GM12873 (cell line): ENCODE results near the gene STARD13.

Experiments used
- TF ChIP-seq, protein P1 (sequence below): IDR thresholded peaks from 2 replicates; pipeline ENCODE4 v1.5.1; 2012; ENCODE audit warnings: low read depth, mild to moderate bottlenecking, moderate library complexity, low read length, control low read depth; ENCODE audit not compliant: insufficient read depth; ENCODE audit errors: missing control alignments

Gene STARD13

DNA sequence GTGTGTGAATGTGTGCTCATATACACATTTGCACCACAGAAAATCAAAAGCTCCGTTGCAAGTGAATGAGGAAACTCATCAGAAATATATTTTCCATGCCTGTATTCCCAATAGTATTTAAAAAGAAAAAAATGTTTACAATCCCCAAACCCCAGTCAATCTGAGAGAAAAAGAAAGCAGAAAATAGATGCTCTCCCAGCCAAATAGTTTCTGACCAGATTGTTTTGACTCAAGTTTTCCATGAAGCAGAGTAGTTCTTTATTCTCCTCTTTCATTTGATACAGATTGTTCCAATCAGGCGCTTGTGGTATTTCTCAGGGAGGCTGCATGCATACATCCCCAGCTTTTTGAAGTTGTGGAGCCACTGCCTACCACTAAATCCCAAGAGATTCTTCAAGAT is 110.6 kb downstream of the STARD13 start:
- TF ChIP-seq, protein P1, sequence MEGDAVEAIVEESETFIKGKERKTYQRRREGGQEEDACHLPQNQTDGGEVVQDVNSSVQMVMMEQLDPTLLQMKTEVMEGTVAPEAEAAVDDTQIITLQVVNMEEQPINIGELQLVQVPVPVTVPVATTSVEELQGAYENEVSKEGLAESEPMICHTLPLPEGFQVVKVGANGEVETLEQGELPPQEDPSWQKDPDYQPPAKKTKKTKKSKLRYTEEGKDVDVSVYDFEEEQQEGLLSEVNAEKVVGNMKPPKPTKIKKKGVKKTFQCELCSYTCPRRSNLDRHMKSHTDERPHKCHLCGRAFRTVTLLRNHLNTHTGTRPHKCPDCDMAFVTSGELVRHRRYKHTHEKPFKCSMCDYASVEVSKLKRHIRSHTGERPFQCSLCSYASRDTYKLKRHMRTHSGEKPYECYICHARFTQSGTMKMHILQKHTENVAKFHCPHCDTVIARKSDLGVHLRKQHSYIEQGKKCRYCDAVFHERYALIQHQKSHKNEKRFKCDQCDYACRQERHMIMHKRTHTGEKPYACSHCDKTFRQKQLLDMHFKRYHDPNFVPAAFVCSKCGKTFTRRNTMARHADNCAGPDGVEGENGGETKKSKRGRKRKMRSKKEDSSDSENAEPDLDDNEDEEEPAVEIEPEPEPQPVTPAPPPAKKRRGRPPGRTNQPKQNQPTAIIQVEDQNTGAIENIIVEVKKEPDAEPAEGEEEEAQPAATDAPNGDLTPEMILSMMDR, result no peak

DNA sequence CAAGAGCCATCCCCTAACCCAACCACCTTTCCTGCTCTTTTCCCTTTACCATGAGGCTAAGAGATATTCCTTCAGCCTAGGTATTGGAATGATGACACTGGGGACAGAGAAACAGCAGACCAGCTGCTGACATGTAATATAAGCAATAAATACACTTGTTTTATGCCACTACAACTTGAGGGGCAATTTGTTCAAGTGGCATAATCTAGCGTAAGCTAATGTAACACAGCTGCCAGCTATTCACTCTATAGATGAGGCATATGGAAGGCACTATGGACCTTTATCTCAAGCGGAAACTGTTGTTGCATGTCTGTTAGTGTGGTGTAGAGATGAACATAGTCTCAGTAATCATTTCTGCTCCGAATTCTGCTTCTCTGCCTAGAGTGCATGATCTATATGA is 111.1 kb downstream of the STARD13 start:
- TF ChIP-seq, protein P1, result no peak

DNA sequence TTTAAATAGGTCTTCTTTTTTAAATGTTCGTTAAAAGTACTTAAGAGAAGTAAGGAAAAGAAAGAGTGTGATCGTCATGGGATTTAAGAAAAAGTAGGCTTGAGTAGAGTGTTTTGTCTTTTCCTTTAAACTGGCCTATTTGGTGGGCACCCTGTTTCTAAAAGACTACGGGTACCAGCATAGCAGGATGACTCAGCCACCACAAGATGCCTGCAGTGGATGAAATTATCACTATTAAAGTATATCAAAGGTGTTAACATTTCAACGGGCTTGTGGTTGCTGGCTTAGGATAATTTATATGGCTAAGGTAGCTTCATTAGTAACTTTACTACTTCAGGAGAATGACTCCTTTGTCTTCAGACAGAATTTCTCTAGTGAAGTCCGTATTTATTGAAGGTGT is 112.6 kb downstream of the STARD13 start:
- TF ChIP-seq, protein P1, result no peak

DNA sequence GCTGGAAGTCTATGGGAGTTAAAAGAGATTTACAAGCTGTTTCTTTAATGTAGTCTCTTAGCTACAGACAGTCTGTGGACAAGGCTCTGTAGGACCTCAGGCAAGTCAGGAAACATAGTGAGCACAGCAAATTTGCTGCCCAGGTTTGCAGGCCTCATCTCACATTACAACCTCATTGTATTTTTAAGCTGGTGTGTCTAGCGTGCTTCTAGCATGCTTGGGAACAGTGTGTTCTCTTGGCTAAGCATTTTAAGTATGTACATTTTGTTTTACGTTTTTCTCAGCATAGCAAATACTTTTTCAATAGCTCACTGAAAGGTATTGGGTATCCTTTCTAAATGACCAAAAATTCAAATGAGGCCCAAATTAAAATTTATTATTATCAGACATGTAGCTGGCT is 113.2 kb downstream of the STARD13 start:
- TF ChIP-seq, protein P1, result no peak

DNA sequence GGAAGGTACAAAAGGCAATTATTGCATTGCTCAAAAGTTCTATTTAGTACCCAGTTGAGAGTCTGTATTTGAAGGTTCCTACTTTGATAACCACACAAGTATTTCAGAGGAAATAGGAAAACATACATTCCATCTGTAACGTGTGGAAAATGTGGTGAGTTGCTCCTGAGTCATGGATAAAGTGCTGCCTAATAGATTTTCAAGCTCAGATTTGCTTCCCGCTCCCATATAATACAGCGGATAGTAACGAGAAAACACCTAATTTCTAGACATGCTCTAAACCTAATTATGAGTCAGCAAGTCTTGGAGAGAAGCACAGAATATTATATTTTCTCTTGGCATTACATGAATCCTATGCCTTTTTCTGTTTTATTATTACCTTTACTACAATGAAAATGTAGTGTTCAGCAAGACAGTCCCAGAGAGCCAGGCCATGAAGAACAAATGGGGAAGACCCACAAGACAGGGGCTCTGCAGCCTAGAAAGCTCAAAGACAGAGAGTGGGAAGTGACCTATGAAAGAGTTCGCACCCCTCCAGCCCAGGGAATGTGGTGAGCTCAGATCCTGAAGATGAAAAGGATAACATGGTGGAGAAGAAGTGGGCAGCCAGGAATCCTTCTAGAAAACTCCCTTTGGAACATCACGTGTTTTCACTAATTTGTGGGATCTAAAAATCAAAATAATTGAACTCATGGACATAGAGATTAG is 116.1 kb downstream of the STARD13 start:
- TF ChIP-seq, protein P1, result no peak

DNA sequence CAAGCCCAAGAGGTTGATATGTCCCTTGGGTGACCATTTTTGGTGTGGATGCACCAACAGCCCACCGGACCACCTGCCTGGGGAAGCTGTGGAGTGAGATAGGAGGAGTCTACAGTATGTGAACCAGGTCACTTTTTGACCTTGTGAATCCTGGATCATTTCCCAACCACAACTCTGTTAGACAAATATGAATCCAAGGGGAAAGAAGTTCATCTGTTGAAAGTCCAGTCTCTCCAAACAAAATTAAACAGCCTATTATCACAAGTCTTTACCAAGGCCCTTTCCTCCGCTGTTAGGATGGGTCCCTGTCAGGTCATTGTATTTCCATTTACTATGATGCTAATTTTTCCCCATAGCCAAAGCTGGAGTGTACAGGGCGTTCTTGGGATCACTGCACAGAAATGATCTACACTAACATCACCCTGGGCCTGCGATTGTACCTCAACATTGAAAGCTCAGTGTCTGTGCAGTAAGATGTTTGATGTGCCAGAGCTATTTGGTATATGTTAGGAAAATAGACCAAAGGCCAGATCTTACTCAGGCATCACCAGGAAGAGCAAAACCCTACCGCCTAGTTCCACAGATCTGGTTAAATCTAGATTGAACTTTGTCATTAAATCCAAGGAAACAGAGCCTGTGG is 117.1 kb downstream of the STARD13 start:
- TF ChIP-seq, protein P1, result no peak

DNA sequence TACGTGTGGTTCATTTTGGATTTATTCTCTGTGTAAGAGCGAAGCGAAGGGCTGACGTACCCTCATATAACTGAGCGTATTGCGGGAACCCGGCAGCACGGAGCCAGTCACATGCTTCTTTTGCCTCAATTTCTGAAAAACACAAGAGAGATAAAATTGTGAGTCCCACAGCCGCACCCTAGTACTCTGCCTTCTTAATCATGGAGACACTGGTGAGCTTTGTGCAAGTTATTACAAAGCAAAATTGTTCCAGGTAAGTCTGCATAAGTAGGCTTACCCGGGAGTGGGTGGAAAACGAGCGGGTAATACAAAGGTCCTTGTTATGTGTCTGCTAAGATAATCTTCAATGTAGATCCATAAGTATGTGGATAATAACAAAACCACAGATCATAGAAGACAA is 118.1 kb downstream of the STARD13 start:
- TF ChIP-seq, protein P1, result no peak
